ENCODE data around the gene PARVB.

Gene PARVB

DNA sequence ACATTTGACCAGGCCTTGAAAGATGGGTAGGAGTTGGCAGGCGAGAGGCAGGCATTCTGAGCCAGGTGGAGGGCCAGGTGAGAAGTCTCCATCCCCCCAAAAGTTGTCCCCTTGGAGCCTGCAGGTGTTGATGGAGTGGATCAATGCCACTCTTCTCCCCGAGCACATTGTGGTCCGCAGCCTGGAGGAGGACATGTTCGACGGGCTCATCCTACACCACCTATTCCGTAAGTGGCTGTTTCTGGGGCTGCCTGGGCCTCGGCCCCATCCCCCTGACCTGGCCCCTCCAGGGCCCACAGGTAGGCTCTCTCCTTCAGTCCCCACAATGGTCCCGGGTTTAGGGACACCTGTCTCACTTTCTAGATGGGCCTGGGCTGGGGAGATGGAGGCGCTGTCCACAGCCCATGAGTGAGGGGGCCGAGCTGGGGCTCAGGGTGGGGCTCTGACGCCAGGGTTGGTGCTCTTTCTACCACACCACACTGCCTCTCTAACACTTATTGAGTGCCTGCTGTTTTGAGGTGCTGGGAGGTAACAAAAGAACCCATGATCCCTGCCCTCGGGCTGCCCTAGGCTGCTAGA is 163.6 kb downstream of the PARVB start:
- DNase-seq: no peak

DNA sequence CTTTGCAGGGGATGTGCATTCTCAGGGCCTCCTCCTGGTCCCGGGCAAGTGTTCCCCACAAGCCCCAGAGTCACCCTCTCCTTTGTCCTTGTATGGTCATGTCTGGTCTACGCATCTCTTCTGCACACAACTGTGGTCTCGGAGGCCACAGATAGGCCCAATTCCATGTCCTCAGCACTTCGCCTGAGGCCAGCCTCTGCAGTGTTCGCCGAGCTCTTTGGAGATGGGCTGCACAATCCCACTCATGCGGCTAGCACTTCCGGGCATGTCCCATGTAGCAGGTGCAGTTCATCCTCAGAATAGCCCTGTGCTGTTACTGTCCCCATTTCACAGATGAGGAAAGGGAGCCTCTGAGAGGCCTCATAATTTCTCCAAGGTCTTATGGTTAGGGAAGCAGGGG is 164.2 kb downstream of the PARVB start:
- DNase-seq: no peak

DNA sequence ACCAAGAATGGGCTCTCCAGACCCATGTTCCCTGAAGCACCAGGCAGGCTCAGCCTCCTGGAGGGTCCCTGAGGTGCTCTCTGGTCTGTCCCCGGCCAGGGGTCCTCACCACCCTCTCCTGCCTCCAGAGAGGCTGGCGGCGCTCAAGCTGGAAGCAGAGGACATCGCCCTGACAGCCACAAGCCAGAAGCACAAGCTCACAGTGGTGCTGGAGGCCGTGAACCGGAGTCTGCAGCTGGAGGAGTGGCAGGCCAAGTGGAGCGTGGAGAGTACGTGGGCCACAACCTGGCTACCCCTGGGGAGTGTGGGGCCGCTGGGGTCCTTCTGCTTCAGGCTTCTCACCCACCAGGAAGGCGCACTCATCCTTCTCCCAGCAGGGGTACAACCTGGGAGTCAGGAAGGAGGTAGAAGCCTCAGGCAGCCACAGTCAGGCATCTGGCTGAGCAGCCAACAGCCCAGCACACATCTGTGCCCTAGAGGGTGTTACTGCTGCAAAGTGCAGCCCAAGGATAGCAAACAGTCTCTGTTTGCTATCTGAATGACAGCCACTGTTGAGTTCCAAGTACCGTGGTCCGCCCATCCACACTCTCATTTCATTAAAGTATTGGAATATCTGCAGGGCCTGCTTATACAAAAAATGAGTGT is 165.0 kb downstream of the PARVB start:
- DNase-seq: no peak

DNA sequence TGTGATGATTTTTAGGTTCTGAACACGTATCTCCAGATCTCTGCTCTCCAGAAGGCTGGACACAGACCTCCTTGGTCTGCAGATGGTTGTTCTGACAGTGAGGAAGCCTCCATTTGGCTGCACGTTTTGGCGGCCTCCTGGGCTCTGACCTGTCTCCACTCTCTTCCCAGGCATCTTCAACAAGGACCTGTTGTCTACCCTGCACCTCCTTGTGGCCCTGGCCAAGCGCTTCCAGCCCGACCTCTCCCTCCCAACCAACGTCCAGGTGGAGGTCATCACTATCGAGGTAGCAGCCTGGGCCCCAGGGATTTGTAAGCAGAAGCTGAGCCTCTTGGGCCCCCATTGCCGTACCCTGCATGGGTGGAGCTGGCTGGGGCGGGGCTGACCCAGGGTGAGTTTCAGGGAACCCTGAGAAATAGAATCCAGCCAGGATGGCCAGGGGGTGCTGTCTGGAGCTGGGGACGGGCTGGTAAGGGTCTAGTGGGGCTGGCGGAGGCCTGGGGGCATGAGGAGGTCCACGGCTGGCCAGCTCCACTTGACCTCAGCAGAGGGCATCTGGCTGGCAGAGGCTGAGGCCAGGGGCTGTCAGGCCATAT is 166.4 kb downstream of the PARVB start:
- DNase-seq: no peak

DNA sequence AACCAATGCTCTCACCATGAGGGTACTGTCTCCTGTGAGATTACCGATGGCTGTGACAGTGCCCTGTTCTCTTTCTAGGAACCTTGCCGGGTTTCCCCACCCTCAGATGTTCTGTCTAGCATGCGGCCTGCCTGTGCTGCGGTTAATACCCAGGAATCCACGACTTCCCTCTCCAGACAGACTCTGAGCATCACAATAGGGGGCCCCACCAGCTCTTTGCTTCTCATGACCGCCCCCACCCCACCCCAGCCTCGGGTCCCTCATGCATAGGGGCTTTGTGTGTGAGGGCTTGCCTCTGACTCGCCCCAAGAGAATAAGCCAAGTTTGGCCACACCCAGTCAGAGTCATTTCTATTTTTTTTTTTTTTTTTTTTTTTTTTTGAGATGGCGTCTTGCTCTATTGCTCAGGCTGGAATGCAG is 166.9 kb downstream of the PARVB start:
- no peak for DNase-seq

DNA sequence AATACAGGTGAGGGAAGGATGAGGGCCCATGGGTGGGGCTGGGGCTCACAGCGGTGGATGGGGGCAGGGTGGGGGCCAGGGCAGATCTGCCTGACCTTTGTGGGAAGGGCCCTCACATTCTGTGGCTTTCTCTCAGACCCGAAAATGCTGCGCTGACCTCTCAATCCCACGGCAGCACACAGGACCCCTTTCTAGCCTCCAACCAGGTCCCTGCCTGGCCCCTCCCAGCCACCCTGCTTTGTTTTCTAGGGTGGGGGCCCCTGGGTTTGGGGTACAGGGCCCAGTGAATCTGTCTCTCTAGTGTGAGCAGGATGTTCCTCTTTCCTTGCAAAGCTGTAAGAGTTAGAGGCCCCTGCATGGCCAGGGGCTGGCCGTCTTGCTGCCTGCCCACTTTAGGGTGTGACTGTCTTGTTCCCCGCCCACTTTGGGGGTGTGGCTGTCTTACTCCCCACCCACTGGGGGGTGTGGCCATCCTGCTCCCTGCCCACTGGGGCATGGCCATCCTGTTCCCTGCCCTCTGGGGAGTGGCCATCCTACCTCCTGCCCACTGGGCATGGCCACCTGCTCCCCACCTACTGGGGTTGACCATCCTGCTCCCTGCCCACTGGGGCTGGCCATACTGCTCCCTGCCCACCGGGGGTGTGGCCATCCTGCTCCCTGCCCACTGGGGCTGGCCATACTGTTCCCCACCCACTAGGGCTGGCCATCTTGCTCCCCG is 168.2 kb downstream of the PARVB start:
- peak; percentile 39 for DNase-seq

DNA sequence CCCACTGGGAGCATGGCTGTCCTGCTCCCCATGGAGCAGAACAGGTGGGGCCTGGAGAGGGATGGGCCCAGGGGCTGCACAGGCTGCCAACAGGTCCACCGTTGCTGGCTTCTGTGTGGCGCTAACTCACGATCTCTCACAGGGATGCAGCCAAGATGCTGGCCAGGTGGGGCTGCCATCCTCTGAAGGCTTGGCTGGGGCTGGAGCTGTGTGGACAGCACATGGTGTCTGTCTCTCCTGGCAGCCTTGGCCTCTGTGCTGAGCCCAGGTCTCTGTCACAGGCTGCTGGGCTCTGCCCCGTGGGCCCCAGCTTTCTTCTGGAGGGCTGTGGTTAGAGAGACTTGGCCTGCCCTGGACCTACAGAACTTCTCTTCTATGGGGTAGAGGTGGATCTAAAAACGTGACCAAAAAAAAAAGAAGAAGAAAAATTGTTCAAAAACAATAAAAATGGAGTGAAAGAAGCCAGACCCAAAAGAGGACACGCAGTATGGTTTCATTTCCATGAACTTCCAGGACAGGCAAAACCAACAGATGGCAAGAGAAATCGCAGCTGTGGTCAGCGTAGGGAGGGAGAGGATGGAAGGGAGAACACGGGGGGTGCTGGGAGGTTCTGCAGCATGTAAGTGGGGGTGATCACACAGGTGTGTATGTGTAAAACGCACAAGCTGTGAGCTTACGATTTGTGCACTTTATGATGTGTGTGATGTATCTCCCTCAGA is 168.9 kb downstream of the PARVB start:
- no peak for DNase-seq

DNA sequence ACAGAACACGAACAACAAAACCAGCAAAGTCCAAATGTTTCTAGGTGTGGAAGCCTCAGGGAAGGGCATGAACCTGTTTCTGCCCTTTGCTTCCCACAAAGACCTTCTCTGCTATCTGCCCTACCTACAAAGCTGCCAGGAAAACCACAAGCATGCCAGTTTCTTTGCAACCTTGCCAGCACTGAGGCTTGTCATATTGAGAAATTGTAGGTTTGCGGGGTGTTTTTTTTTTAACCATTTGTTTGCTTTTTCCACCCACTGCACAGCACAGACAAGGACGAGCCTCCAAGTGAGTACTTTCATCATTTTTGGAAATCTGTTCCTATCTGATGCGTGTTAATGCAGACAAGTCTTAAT is 169.4 kb downstream of the PARVB start:
- DNase-seq: no peak

DNA sequence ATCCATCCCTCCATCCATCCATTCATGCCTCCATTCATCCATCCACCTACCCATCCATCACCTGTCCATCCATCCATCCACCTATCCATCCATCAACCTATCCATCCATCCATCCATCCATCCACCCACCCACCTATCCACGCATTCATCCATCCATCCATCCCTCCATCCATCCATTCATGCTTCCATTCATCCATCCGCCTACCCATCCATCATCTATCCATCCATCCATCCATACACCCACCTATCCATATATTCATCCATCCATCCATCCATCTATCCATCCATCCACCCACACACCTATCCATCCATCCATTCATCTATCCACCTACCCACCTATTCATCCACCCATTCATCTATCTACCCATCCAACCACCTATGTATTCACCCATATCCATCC is 170.5 kb downstream of the PARVB start:
- DNase-seq: no peak

DNA sequence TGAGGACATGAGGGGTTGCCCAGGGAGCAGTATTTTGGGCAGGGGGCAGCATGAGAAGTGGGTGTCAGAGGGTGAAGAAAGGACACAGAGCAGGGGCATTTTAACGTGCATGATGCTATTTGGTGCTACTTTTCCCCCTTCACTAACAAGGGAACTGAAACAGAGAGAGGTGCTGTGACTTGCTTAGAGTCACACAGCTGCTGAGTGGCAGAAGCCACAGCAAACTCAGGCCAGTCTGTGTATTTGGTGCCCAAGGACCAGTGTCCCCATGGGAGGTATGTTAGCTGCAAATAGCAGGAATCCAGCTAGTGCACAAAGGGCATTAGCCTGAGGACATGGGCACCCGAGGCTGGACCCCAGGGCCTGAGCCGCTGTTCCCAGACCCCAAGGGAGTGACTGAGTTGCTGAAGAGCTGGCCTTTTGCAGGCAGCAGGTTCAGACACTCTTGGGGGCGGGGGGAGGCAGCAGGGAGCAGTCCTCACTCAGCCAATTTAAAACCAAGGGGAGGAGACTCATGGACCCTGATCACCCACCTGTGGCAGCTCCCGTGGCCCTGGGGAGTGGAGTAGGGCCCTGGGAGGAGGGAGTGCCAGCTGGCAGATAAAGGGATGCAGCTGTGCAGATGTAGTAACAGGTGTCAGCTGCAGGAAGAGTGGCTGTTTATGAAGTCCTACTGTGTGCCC is 171.2 kb downstream of the PARVB start:
- no peak for DNase-seq

DNA sequence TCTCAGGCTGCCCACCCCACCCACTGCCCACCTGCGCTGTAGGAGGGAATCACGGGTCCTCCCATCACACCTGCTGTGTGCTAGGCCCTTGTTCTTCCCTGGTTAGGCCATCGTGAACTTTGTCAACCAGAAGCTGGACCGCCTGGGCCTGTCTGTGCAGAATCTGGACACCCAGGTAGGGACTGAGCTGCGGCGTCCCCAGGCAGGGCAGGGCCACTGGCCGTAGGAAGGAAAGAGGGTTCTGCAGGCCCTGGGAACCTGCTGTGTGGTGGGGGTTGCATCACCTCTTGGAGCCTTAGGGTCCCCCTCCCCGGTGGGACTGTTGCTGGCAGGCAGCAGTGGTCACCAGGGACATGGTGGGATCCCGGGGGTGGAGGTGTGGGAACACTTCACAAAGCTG is 172.1 kb downstream of the PARVB start:
- DNase-seq: no peak

DNA sequence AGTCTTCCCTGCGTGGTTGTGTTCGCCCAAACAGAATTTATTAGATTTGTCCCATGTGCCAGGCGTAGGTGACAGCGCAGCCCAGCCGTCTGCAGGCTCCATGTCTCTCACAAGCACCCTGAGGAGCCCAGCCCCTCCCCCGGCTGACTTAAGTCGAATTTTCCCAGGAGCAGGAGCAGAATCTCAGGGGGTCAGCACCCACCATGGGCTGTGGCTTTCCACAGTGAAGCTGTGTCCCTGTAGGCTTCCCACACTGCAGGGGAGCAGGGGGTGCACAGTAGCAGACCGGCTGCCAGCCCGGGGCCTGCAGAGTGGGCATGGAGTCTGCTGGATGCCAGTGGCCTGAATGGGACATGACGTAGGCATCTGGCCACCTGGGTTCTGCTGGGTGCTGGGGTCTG is 172.6 kb downstream of the PARVB start:
- DNase-seq: no peak

DNA sequence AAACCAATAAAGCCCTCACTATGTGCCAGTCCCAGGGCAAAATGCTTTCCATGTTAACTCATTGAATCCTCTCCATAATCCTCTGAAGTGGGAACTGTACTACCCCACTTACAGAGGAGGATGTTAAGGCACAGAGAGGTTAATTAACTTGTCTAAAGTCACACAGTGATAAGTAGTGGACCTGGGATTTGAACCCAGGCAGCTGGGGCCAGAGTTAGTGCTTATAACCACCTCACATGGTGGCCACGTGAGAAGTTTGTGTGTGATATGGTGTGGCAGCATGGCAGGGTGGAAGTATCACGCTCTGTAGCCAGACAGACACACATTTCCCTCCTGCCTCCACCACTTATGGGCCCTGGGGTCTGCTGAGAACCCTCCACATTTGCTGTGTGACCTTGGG is 173.2 kb downstream of the PARVB start:
- DNase-seq: no peak

DNA sequence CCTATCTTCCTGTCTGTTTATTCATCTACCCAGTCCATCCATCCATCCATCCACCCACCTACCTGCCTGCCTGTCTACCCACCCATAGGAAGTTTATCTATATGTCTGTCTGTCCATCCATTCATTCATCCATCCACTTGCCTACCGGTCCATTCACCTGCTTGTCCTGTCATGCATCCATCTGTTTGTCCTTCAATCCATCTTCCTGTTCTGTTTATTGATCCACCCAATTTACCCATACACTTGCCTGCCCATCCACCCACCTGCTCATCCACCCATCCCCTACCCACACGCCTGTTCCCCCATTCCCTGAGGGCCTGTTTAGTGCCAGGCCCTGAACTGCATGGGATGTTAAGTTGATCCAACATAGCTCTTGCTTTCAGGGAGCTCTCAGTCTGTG is 175.1 kb downstream of the PARVB start:
- DNase-seq: no peak

DNA sequence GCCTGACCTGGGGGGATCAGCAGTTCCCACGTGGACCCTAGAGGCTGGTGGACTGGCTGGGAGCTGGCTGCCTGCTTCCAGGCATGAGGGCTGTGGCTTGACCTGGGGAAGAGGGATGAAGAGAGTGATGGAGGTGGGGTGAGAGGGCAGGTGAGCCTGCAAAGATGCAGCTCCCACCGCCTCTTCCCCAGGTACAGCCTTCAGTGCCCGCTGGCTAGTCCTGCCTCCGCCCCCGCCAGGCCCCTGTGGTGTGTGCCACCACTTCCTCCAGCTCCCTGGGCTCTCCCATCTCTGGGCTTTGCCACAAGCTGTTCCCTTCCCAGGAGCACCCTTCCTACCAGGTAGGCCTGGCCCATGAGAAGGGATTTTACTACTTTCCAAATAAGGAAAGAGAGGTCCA is 175.8 kb downstream of the PARVB start:
- no peak for DNase-seq

DNA sequence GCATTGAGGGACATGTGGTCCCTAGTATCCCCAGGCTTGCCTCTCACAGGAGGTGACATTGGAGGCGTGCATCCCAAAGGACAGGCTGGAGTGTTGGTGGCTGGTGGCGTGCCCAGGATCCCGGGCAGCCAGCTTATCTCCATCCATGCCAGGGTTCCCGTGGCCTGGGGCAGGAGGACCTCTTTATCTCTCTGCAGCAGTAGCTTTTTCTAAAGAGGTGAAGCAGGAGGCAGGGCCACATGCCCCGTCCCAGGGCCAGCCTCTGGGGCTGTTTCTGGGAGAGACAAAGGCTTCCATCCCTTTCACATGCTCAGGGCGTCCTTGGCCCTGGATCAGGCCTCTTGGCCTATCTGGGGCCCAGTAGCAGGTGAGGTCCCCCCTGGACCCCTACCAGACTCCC is 176.3 kb downstream of the PARVB start:
- no peak for DNase-seq

DNA sequence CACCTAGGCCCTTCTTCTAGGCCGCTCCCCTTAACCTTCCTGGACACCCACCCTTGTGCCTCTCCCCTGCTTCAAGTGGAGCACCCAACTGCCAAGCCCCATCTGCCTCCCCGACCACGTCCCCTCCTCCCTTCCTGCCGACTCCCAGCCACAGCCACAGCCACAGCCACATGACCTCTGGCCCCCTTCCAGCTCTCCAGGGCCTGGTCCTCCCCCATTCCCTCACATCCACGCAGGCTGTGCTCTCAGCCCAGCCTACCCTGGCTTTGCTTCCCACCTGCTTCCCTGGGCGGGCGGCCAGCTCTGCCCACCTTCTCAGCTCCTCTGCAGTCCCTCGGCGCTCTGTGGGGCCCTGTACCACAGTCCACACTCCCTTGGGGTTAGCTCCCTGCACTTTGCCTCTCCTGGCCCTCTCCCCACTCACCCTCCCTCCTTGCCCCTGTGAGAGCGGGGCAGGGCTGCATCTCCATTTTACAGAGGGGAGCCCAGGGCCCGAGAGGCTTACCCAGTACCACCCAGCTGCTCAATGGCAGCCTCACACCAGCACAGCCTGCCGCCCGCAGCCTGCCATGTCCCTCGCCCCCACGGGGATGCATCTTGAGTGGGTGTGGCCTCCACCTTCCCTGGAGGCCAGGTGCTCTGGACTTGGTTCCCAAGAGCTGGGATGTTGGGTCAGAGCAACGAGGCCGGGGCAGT is 176.9 kb downstream of the PARVB start:
- no peak for DNase-seq

DNA sequence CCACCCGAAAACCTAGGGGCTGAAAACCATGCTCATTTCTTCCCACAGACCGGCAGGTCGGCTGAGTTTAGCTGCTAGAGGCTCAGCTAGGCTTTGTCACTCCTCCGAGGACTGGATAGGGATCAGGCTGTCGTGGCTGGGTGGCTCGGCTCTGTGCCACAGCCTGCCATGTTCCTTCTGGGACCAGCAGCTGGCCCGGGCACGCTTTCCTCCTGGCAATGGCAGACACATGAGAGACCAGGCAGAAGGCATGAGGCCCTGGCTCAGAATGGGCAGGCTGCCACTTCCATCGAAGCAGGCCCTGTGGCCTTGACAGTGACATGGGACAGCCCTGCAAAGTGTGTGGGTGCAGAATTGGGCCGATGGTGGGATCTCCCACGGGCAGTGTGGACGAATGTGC is 177.6 kb downstream of the PARVB start:
- DNase-seq: no peak

DNA sequence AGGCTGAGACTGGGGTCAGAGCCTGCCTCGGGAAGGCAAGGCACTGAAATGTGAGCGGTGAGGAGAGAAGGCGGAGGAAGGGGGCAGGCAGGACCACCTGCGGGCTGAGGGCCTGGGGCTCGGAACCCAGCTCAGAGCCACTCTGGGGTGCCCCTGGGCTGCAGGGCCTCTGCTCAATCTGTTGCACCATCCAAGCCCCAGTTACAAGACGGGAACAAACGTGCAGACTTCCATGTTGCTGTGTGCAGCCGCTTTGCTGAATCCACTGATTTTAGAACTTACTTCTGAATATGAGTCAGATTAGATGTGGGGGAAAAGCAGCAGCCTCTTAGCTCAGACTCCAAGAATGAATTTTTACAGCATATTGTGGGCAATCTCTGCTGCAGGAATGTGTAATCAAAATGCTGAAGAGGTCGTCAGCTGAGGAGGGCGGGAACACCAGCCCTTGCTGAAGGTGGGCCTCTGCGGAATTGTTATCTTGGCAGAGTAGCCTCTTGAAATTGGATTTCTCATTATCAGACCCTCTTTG is 178.2 kb downstream of the PARVB start:
- DNase-seq: no peak

DNA sequence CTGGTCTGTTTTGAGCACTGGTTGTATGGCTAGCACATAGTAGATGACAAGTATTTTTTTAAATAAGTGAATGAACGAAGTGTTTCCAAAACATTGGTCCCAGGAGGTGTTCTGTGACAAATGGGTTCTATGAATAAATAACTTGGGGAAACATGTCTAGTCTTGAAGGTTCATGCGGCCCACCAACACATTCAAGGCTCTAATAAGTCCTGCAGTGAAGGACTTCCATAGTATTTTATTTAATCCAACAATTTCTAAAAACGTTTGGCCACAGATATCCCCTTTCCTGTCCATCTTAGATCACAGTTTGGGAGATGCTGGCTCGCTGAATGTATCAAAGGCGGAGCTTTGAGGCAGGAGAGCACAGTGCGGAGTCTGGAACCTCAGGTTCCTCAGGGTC is 179.1 kb downstream of the PARVB start:
- no peak for DNase-seq

DNA sequence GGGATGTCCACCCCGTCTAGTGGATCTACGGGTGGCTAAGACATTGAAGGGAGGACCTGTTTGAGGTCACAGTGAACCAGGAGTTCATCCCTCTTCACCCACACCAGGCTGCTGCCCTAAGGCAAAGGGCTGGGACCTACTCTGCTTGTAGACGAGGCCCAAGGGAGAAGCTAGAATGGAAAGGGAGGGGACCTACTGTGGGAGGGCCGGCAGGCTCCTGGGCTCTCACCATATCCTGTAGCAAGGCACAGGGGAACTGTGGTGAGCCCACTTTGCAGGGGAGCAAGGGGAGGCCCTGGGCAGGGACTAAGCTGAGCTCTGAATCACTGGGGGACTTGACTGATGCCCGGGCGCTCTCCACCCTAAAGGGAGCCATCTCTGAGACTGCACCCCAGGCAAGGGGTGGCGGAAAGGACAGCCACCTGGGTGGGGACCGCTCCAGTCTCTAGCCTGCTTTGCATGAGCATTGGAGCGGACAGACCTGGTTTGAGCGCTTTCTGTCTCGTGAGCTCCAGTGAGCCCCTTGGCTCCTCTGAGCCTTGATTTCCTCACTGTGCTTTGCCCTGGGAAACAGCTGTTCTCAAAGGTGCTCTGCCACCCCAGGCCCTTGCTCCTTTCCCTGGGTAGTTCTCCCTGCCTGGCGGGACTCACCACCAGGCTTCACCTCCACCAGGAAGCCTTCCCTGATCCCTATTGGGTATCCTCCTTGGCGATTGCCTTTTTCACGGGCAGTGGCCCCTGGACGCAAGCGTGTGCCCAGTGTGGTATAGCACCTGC is 180.8 kb downstream of the PARVB start:
- no peak for DNase-seq

Data from effector CD8-positive, alpha-beta T cell (primary cell).